H1 (cell line): Measurements from ENCODE around the gene KCTD8. TPM values are rescaled to one million over a fixed set of nuclear protein-coding genes. Genes with fewer than 3 reads are reported as not detected.

ENCODE experiments used
- CTCF ChIA-PET: fragments of 300-600 bp; sonication (Branson Sonifier 250); formaldehyde crosslinking; loops from one replicate; lab custom pipeline; 2021; ENCODE audit not compliant: partially characterized antibody; lab: Charles Lee
- POLR2A ChIA-PET: fragments of 300-600 bp; sonication (Branson Sonifier 250); formaldehyde crosslinking; loops from one replicate; lab custom pipeline; 2021; ENCODE audit warnings: inconsistent platforms; ENCODE audit not compliant: partially characterized antibody; lab: Charles Lee
- DNase-seq, 2 experiments: peaks; one replicate each; pipeline versions ENCODE4 v3.0.0 to v3.0.0-alpha.2; 2010 to 2022; ENCODE audit warnings: low spot score in 2 of 2, low read depth in 1 of 2, mixed read lengths in 1 of 2
- FAIRE-seq: peaks from 2 replicates; lab custom pipeline; 2011; peaks lifted over from hg19 to GRCh38; lab: Jason Lieb, UNC
- H2AFZ ChIP-seq: 2 replicates; pipeline ENCODE4 v1.8.1; 2012; ENCODE audit warnings: low read length, inconsistent platforms
- H2AK5ac ChIP-seq: 2 replicates; pipeline ENCODE4 v1.6.1; 2013; ENCODE audit warnings: low read depth, low read length
- H2BK120ac ChIP-seq: replicated peaks from 2 replicates; pipeline ENCODE3; 2013; ENCODE audit warnings: low read depth, low read length, inconsistent platforms
- H2BK12ac ChIP-seq: 2 replicates; pipeline ENCODE4 v1.6.1; 2013; ENCODE audit warnings: low read depth, low read length
- H2BK15ac ChIP-seq: 2 replicates; pipeline ENCODE4 v1.6.1; 2013; ENCODE audit warnings: low read length
- H2BK20ac ChIP-seq: 2 replicates; pipeline ENCODE4 v1.6.1; 2013; ENCODE audit warnings: low read length
- H2BK5ac ChIP-seq: 2 replicates; pipeline ENCODE4 v1.6.1; 2013; ENCODE audit warnings: low read depth, low read length
- H3K14ac ChIP-seq: 2 replicates; pipeline ENCODE4 v1.6.1; 2013; ENCODE audit warnings: inconsistent platforms; ENCODE audit not compliant: insufficient read length
- H3K18ac ChIP-seq: 2 replicates; pipeline ENCODE4 v1.6.1; 2013; ENCODE audit warnings: low read length; ENCODE audit errors: extremely low read depth
- H3K23ac ChIP-seq: 2 replicates; pipeline ENCODE4 v1.6.1; 2013; ENCODE audit warnings: inconsistent platforms; ENCODE audit not compliant: insufficient read length
- H3K23me2 ChIP-seq: 2 replicates; pipeline ENCODE4 v1.6.1; 2013; ENCODE audit warnings: low read depth, low read length
- H3K27ac ChIP-seq: 2 replicates; pipeline ENCODE4 v1.6.1; 2011; ENCODE audit warnings: low read depth, low read length, inconsistent platforms
- H3K27me3 ChIP-seq, 4 experiments: replicated peaks in 1 of 4; 1 replicate in 1 of 4; 2 replicates in 3 of 4; pipeline versions ENCODE4 v1.6.1 to v1.8.1; 2011 to 2013; ENCODE audit warnings: low read length in 3 of 4, mild to moderate bottlenecking in 3 of 4, inconsistent platforms in 2 of 4, mixed read lengths in 2 of 4, moderate library complexity in 1 of 4; ENCODE audit not compliant: control insufficient read depth in 3 of 4, insufficient read depth in 3 of 4; ENCODE audit errors: extremely low read depth in 1 of 4
- H3K36me3 ChIP-seq, 4 experiments: 2 replicates each; pipeline versions ENCODE4 v1.6.1 to v1.8.1; 2011 to 2013; ENCODE audit warnings: mild to moderate bottlenecking in 4 of 4, low read length in 3 of 4, moderate library complexity in 2 of 4, control low read depth in 1 of 4, inconsistent platforms in 1 of 4; ENCODE audit not compliant: insufficient read depth in 4 of 4, control insufficient read depth in 2 of 4
- H3K4ac ChIP-seq: replicated peaks from 2 replicates; pipeline ENCODE3; 2013; ENCODE audit warnings: low read length, low read depth, mixed read lengths, inconsistent platforms; ENCODE audit not compliant: insufficient read length
- H3K4me1 ChIP-seq, 4 experiments: replicated peaks in 1 of 4; 1 replicate in 1 of 4; 2 replicates in 3 of 4; pipeline versions ENCODE4 v1.6.1 to v1.8.1; 2011 to 2013; ENCODE audit warnings: low read length in 3 of 4, inconsistent platforms in 2 of 4, mixed read lengths in 1 of 4; ENCODE audit not compliant: insufficient read depth in 4 of 4, control insufficient read depth in 3 of 4
- H3K4me2 ChIP-seq, 2 experiments: 2 replicates each; pipeline versions ENCODE4 v1.6.1 to v1.8.1; 2011 to 2013; ENCODE audit warnings: low read depth in 2 of 2, low read length in 2 of 2, control low read depth in 1 of 2, inconsistent platforms in 1 of 2, mild to moderate bottlenecking in 1 of 2; ENCODE audit not compliant: insufficient read depth in 1 of 2
- H3K4me3 ChIP-seq, 4 experiments: fragments of 200-600, 300-600 bp in 1 of 4; sonication (generic), shearing (Covaris generic), sonication (Bioruptor Twin) in 1 of 4; 2 replicates each; pipeline versions ENCODE4 v1.5.1 to v1.8.1; 2011 to 2016; ENCODE audit warnings: low read length in 4 of 4, low read depth in 3 of 4, control low read depth in 2 of 4, inconsistent platforms in 2 of 4, mild to moderate bottlenecking in 2 of 4, mixed read lengths in 1 of 4, moderate library complexity in 1 of 4; ENCODE audit not compliant: insufficient read depth in 2 of 4; ENCODE audit errors: extremely low read depth in 1 of 4
- H3K56ac ChIP-seq: replicated peaks from 2 replicates; pipeline ENCODE3; 2013; ENCODE audit warnings: low read depth, mild to moderate bottlenecking, mixed read lengths, low read length, inconsistent platforms; ENCODE audit not compliant: insufficient read length
- H3K79me1 ChIP-seq: 2 replicates; pipeline ENCODE4 v1.6.1; 2013; ENCODE audit warnings: low read depth, low read length, control low read depth
- H3K79me2 ChIP-seq, 2 experiments: 2 replicates each; pipeline versions ENCODE4 v1.6.1 to v1.8.1; 2012 to 2013; ENCODE audit warnings: low read length in 2 of 2, mild to moderate bottlenecking in 2 of 2, inconsistent platforms in 1 of 2; ENCODE audit not compliant: insufficient read depth in 2 of 2, control insufficient read depth in 1 of 2
- H3K9ac ChIP-seq, 4 experiments: replicated peaks in 1 of 4; 1 replicate in 1 of 4; 2 replicates in 3 of 4; pipeline versions ENCODE4 v1.6.1 to v1.8.1; 2011 to 2013; ENCODE audit warnings: low read depth in 3 of 4, low read length in 3 of 4, control low read depth in 2 of 4, mild to moderate bottlenecking in 2 of 4, moderate library complexity in 2 of 4, inconsistent platforms in 1 of 4; ENCODE audit errors: extremely low read depth in 1 of 4
- H3K9me3 ChIP-seq, 2 experiments: 2 replicates each; pipeline versions ENCODE4 v1.6.1 to v1.8.1; 2012 to 2013; ENCODE audit warnings: mild to moderate bottlenecking in 2 of 2, moderate library complexity in 2 of 2, control low read depth in 1 of 2, inconsistent platforms in 1 of 2, low read depth in 1 of 2, low read length in 1 of 2, mixed read lengths in 1 of 2; ENCODE audit not compliant: insufficient read depth in 2 of 2
- H4K20me1 ChIP-seq, 2 experiments: replicated peaks in 1 of 2; 2 replicates each; pipeline versions ENCODE3 to v1.8.1; 2011 to 2013; ENCODE audit warnings: inconsistent platforms in 2 of 2, low read length in 2 of 2, mild to moderate bottlenecking in 1 of 2; ENCODE audit not compliant: insufficient read depth in 2 of 2, control insufficient read depth in 1 of 2
- H4K5ac ChIP-seq: 2 replicates; pipeline ENCODE4 v1.6.1; 2013; ENCODE audit warnings: low read length, low read depth, mixed read lengths, inconsistent platforms; ENCODE audit not compliant: insufficient read length
- H4K8ac ChIP-seq: 2 replicates; pipeline ENCODE4 v1.8.0; 2013; ENCODE audit warnings: mild to moderate bottlenecking, moderate library complexity, low read length, inconsistent platforms; ENCODE audit not compliant: insufficient read depth; ENCODE audit errors: extremely low read depth
- H4K91ac ChIP-seq: replicated peaks from 2 replicates; pipeline ENCODE3; 2013; ENCODE audit warnings: low read length, mixed read lengths, inconsistent platforms; ENCODE audit not compliant: insufficient read length
- JUND ChIP-seq: IDR thresholded peaks from 2 replicates; pipeline ENCODE4 v1.6.1; 2011; ENCODE audit warnings: mild to moderate bottlenecking, improper control_type of control experiment, low read length
- KDM4A ChIP-seq: IDR thresholded peaks from one replicate; pipeline ENCODE4 v1.7.1; 2012; ENCODE audit warnings: low read depth, mild to moderate bottlenecking, moderate library complexity, low read length, inconsistent platforms; ENCODE audit not compliant: severe bottlenecking
- NANOG ChIP-seq: IDR thresholded peaks from 2 replicates; pipeline ENCODE4 v1.6.1; 2011; ENCODE audit warnings: low read length, low read depth, mild to moderate bottlenecking, inconsistent platforms; ENCODE audit not compliant: insufficient read depth, poor library complexity, severe bottlenecking
- WGBS, 2 experiments: shearing (Covaris generic) in 1 of 2; methylation state at CpG; one replicate each; pipeline versions ENCODE4 v1.1.6 to v1.1.7; 2013 to 2015; ENCODE audit warnings: low lambda C conversion rate in 2 of 2, mixed read lengths in 2 of 2, inconsistent platforms in 1 of 2, low coverage in 1 of 2, missing lambda C conversion rate in 1 of 2; ENCODE audit not compliant: insufficient replicate concordance in 2 of 2, insufficient coverage in 1 of 2, insufficient read length in 1 of 2; ENCODE audit errors: extremely low coverage in 1 of 2, missing lambda C conversion rate in 1 of 2; 5-methylcytosine and 5-hydroxymethylcytosine counted together
- polyA plus RNA-seq, 7 experiments: library from polyadenylated mRNA; depleted of rRNA in 3 of 7; stranded (reverse) in 5 of 7; unstranded in 2 of 7; fragments of >200 nt in 5 of 7; fragments of 200-250 nt in 2 of 7; gene quantifications; 1 replicate in 5 of 7; 2 replicates in 1 of 7; 4 replicates in 1 of 7; pipeline versions ENCODE4 v1.2.1 to v1.2.3, GENCODE V29; 2011 to 2013; ENCODE audit warnings: missing spikeins in 2 of 7, mixed read lengths in 2 of 7
- total RNA-seq: library from RNA; stranded (reverse); fragmentation: NEBNext Ultra II Directional; extraction: Animal tissue kit (Norgen Biotek cat#: 25700); gene quantifications from 2 replicates; pipeline ENCODE4 v1.2.1, GENCODE V29; 2021

The KCTD8 gene
- total and polyA plus RNA-seq, 2 of the 8 experiments (the other 6 are each of a cell fraction or from before 2014, with no cell fraction given): 2.9 to 3.7 TPM

- H2AFZ ChIP-seq: no peak overlapping the region
- H2BK12ac ChIP-seq: no peak overlapping the region
- no peak overlapping the region for H4K5ac ChIP-seq
- ChIA-PET CTCF (interaction anchor here (0.6 to 1.1 kb wide), 3 partner anchors 295 to 482 kb away, joined by 3 to 4 read pairs (median 3); no protein-coding TSS in a partner anchor), POLR2A (no interaction called here)
- no peak for FAIRE-seq
- no peak overlapping the region for H3K4me3 ChIP-seq
- no peaks in the 10 kb centered on the region for H3K4me1 ChIP-seq
- no peak for DNase-seq
- H3K4ac ChIP-seq: no peak overlapping the region
- H2BK5ac ChIP-seq: no peak overlapping the region
- H3K23me2 ChIP-seq: no peaks in the 10 kb centered on the region
- H3K79me2 ChIP-seq: no peaks in the 10 kb centered on the region
- H3K18ac ChIP-seq: no peak overlapping the region; the same call in 1 of the 2 replicates
- no peak overlapping the region for H3K56ac ChIP-seq
- no peaks in the 10 kb centered on the region for H4K20me1 ChIP-seq
- H2BK15ac ChIP-seq: no peak overlapping the region
- no peak overlapping the region for H2BK20ac ChIP-seq
- H2BK120ac ChIP-seq: no peak overlapping the region
- H3K4me2 ChIP-seq: no peak overlapping the region
- TF ChIP-seq KDM4A (no peak), NANOG (no peak), JUND (peak; percentile 42; the same call in 1 of the 2 replicates)
- no peak overlapping the region for H3K27ac ChIP-seq
- H3K9me3 ChIP-seq: peaks cover 0 to 11% of the 10 kb centered on the region in 2 experiments; a peak in 2 of 4 replicates
- H3K79me1 ChIP-seq: no peaks in the 10 kb centered on the region
- no peak overlapping the region for H3K23ac ChIP-seq
- no peaks in the 10 kb centered on the region for H3K27me3 ChIP-seq
- no peak overlapping the region for H3K9ac ChIP-seq
- H3K14ac ChIP-seq: no peak overlapping the region
- H2AK5ac ChIP-seq: no peak overlapping the region
- no peak overlapping the region; the same call in 1 of the 2 replicates for H4K8ac ChIP-seq
- WGBS, 2 experiments: 92% methylated on average over 23 of the region's 23 CpGs; no CpG with 5 or more reads in 1 of the 2 experiments
- no peaks in the 10 kb centered on the region; a peak in 1 of 8 replicates for H3K36me3 ChIP-seq
- H4K91ac ChIP-seq: no peak overlapping the region
These were observed 262.3 kb downstream of the KCTD8 start for GRCh38 chr4:44186096-44186849.
